ENCODE data around the gene TMEM132C.

TMEM132C gene

GRCh38 chr12:128690641-128691040 is 423.7 kb downstream of the TMEM132C start:
- H3K36me3 ChIP-seq (ENCODE audit: low read length), result no peaks in the 10 kb centered on the region
- no peak overlapping the region for H3K4me2 ChIP-seq (ENCODE audit: low read depth, low read length, poor library complexity, severe bottlenecking)
- H3K9me2 ChIP-seq (replicated peaks; ENCODE audit: insufficient read depth, low read length), result no peaks in the 10 kb centered on the region
- H3K4me3 ChIP-seq (ENCODE audit: insufficient read depth, low read length, poor library complexity, severe bottlenecking), result no peak overlapping the region
- H4K20me1 ChIP-seq (ENCODE audit: low read depth, low read length), result no peaks in the 10 kb centered on the region
- H3F3A ChIP-seq (ENCODE audit: insufficient read depth), result no peaks in the 10 kb centered on the region
- no peak overlapping the region for H3K9ac ChIP-seq (ENCODE audit: low read length)
- no peak for TF ChIP-seq EZH2phosphoT487 (conservative IDR thresholded peaks at IDR 0.05; ENCODE audit: low read length)
- H3K79me2 ChIP-seq (ENCODE audit: insufficient read depth, low read length), result no peaks in the 10 kb centered on the region
- H3K9me3 ChIP-seq (ENCODE audit: insufficient read depth, low read length), result no peaks in the 10 kb centered on the region
- H2AFZ ChIP-seq (ENCODE audit: low read depth, low read length, severe bottlenecking), result no peak overlapping the region
- no peak overlapping the region for H3K27ac ChIP-seq (ENCODE audit: low read depth, low read length)
- no peaks in the 10 kb centered on the region for H3K27me3 ChIP-seq (ENCODE audit: low read length)

GRCh38 chr12:128693115-128693514 is 426.1 kb downstream of the TMEM132C start:
- Histone ChIP-seq H3F3A (ENCODE audit: insufficient read depth) (no peaks in the 10 kb centered on the region), H3K79me2 (ENCODE audit: insufficient read depth, low read length) (no peaks in the 10 kb centered on the region), H3K36me3 (ENCODE audit: low read length) (no peaks in the 10 kb centered on the region), H3K4me2 (ENCODE audit: low read depth, low read length, poor library complexity, severe bottlenecking) (no peak overlapping the region), H3K27me3 (ENCODE audit: low read length) (no peaks in the 10 kb centered on the region), H3K9ac (ENCODE audit: low read length) (no peak overlapping the region), H2AFZ (ENCODE audit: low read depth, low read length, severe bottlenecking) (no peak overlapping the region), H3K9me3 (ENCODE audit: insufficient read depth, low read length) (no peaks in the 10 kb centered on the region), H3K4me3 (ENCODE audit: insufficient read depth, low read length, poor library complexity, severe bottlenecking) (no peak overlapping the region), H3K9me2 (replicated peaks; ENCODE audit: insufficient read depth, low read length) (no peaks in the 10 kb centered on the region), H4K20me1 (ENCODE audit: low read depth, low read length) (no peaks in the 10 kb centered on the region), H3K27ac (ENCODE audit: low read depth, low read length) (no peak overlapping the region)
- TF ChIP-seq, protein P1, sequence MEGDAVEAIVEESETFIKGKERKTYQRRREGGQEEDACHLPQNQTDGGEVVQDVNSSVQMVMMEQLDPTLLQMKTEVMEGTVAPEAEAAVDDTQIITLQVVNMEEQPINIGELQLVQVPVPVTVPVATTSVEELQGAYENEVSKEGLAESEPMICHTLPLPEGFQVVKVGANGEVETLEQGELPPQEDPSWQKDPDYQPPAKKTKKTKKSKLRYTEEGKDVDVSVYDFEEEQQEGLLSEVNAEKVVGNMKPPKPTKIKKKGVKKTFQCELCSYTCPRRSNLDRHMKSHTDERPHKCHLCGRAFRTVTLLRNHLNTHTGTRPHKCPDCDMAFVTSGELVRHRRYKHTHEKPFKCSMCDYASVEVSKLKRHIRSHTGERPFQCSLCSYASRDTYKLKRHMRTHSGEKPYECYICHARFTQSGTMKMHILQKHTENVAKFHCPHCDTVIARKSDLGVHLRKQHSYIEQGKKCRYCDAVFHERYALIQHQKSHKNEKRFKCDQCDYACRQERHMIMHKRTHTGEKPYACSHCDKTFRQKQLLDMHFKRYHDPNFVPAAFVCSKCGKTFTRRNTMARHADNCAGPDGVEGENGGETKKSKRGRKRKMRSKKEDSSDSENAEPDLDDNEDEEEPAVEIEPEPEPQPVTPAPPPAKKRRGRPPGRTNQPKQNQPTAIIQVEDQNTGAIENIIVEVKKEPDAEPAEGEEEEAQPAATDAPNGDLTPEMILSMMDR (IDR thresholded peaks at IDR 0.05; ENCODE audit: insufficient read depth, low read length, poor library complexity, severe bottlenecking), result no peak
- TF ChIP-seq EZH2phosphoT487 (conservative IDR thresholded peaks at IDR 0.05; ENCODE audit: low read length), result no peak

DNA sequence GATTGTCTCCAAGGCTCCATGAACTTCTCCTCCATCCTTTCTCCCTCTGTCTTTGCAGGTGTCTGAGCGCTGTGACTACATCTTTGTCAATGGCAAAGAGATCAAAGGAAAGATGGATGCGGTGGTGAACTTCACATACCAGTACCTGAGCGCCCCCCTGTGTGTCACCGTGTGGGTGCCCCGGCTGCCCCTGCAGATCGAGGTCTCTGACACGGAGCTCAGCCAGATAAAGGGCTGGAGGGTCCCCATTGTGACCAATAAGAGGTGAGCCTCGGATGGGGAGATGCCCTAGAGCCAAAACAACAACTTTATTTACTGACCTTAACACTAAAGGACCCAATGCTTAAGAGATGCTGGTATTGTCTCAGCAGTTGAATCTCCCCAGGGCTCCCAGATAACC is 426.8 kb downstream of the TMEM132C start:
- TF ChIP-seq, protein P1 (IDR thresholded peaks at IDR 0.05; ENCODE audit: insufficient read depth, low read length, poor library complexity, severe bottlenecking), result no peak
- TF ChIP-seq EZH2phosphoT487 (conservative IDR thresholded peaks at IDR 0.05; ENCODE audit: low read length), result no peak
- no peaks in the 10 kb centered on the region for H3K79me2 ChIP-seq (ENCODE audit: insufficient read depth, low read length)
- H4K20me1 ChIP-seq (ENCODE audit: low read depth, low read length), result no peaks in the 10 kb centered on the region
- no peaks in the 10 kb centered on the region for H3F3A ChIP-seq (ENCODE audit: insufficient read depth)
- no peaks in the 10 kb centered on the region for H3K27me3 ChIP-seq (ENCODE audit: low read length)
- H3K9ac ChIP-seq (ENCODE audit: low read length), result no peak overlapping the region
- no peak overlapping the region for H3K4me3 ChIP-seq (ENCODE audit: insufficient read depth, low read length, poor library complexity, severe bottlenecking)
- no peaks in the 10 kb centered on the region for H3K9me3 ChIP-seq (ENCODE audit: insufficient read depth, low read length)
- H2AFZ ChIP-seq (ENCODE audit: low read depth, low read length, severe bottlenecking), result no peak overlapping the region
- no peak overlapping the region for H3K27ac ChIP-seq (ENCODE audit: low read depth, low read length)
- H3K36me3 ChIP-seq (ENCODE audit: low read length), result no peaks in the 10 kb centered on the region
- H3K9me2 ChIP-seq (replicated peaks; ENCODE audit: insufficient read depth, low read length), result no peaks in the 10 kb centered on the region
- no peak overlapping the region for H3K4me2 ChIP-seq (ENCODE audit: low read depth, low read length, poor library complexity, severe bottlenecking)

- Histone ChIP-seq H3K4me3 (ENCODE audit: insufficient read depth, low read length, poor library complexity, severe bottlenecking) (no peak overlapping the region), H3K9me2 (replicated peaks; ENCODE audit: insufficient read depth, low read length) (no peaks in the 10 kb centered on the region), H3K9ac (ENCODE audit: low read length) (no peak overlapping the region), H3K27me3 (ENCODE audit: low read length) (no peaks in the 10 kb centered on the region), H3K79me2 (ENCODE audit: insufficient read depth, low read length) (no peaks in the 10 kb centered on the region), H3K36me3 (ENCODE audit: low read length) (no peaks in the 10 kb centered on the region), H3K9me3 (ENCODE audit: insufficient read depth, low read length) (no peaks in the 10 kb centered on the region), H3K4me2 (ENCODE audit: low read depth, low read length, poor library complexity, severe bottlenecking) (no peak overlapping the region), H2AFZ (ENCODE audit: low read depth, low read length, severe bottlenecking) (no peak overlapping the region), H4K20me1 (ENCODE audit: low read depth, low read length) (no peaks in the 10 kb centered on the region), H3K27ac (ENCODE audit: low read depth, low read length) (no peak overlapping the region), H3F3A (ENCODE audit: insufficient read depth) (no peaks in the 10 kb centered on the region)
- no peak for TF ChIP-seq EZH2phosphoT487 (conservative IDR thresholded peaks at IDR 0.05; ENCODE audit: low read length)
- TF ChIP-seq, protein P1 (IDR thresholded peaks at IDR 0.05; ENCODE audit: insufficient read depth, low read length, poor library complexity, severe bottlenecking), result no peak
Observed at GRCh38 chr12:128694445-128694844, 427.5 kb downstream of the TMEM132C start.
